Common myeloid progenitor, CD34-positive (primary cell): ENCODE data around the gene BICD1. TPM values are rescaled to one million over a fixed set of nuclear protein-coding genes. Genes with fewer than 3 reads are reported as not detected.

Source experiments
- CTCF ChIA-PET: fragments of 350-600 bp; sonication (Branson Sonifier 250); formaldehyde crosslinking; loops from one replicate; lab custom pipeline; 2021; ENCODE audit warnings: antibody characterized with exemption; lab: Charles Lee
- POLR2A ChIA-PET: fragments of 350-600 bp; sonication (Branson Sonifier 250); formaldehyde crosslinking; loops from one replicate; lab custom pipeline; 2021; ENCODE audit warnings: antibody characterized with exemption; lab: Charles Lee
- DNase-seq, 3 donors: peaks; one replicate each; pipeline versions ENCODE4 v3.0.0 to v3.0.0-alpha.2; 2013
- H3K27ac ChIP-seq, 2 experiments: 1 replicate in 1 of 2; 2 replicates in 1 of 2; pipeline ENCODE4 v1.7.0; 2013; ENCODE audit warnings: inconsistent platforms in 2 of 2, low read length in 2 of 2, mild to moderate bottlenecking in 2 of 2, low read depth in 1 of 2, moderate library complexity in 1 of 2; ENCODE audit not compliant: severe bottlenecking in 2 of 2, insufficient read depth in 1 of 2, poor library complexity in 1 of 2
- H3K27me3 ChIP-seq, 5 experiments: replicated peaks in 2 of 5; 1 replicate in 3 of 5; 2 replicates in 2 of 5; pipeline versions ENCODE4 v1.6.1 to v1.7.0; 2013; ENCODE audit warnings: low read length in 4 of 5, mild to moderate bottlenecking in 2 of 5, moderate library complexity in 2 of 5, inconsistent platforms in 1 of 5; ENCODE audit not compliant: insufficient read depth in 5 of 5, control insufficient read depth in 4 of 5
- H3K36me3 ChIP-seq, 4 experiments: 1 replicate in 2 of 4; 2 replicates in 2 of 4; pipeline versions ENCODE4 v1.6.1 to v1.7.0; 2013; ENCODE audit warnings: low read length in 3 of 4, control low read depth in 1 of 4, mild to moderate bottlenecking in 1 of 4; ENCODE audit not compliant: control insufficient read depth in 4 of 4, insufficient read depth in 4 of 4
- H3K4me1 ChIP-seq, 4 experiments: 1 replicate in 3 of 4; 2 replicates in 1 of 4; pipeline versions ENCODE4 v1.6.1 to v1.7.1; 2013; ENCODE audit warnings: low read length in 3 of 4, mild to moderate bottlenecking in 3 of 4, control low read depth in 1 of 4, inconsistent platforms in 1 of 4, moderate library complexity in 1 of 4; ENCODE audit not compliant: control insufficient read depth in 4 of 4, insufficient read depth in 4 of 4; ENCODE audit errors: control extremely low read depth in 1 of 4
- H3K4me3 ChIP-seq, 7 experiments: 1 replicate in 4 of 7; 2 replicates in 3 of 7; pipeline versions ENCODE4 v1.5.1 to v1.7.0; 2013; ENCODE audit warnings: mild to moderate bottlenecking in 7 of 7, low read length in 6 of 7, moderate library complexity in 6 of 7, inconsistent platforms in 2 of 7, low read depth in 2 of 7, control low read depth in 1 of 7; ENCODE audit not compliant: insufficient read depth in 4 of 7, control insufficient read depth in 1 of 7; ENCODE audit errors: extremely low read depth in 1 of 7
- H3K9me3 ChIP-seq, 5 experiments: 1 replicate in 4 of 5; 2 replicates in 1 of 5; pipeline versions ENCODE4 v1.6.1 to v1.7.1; 2013; ENCODE audit warnings: low read length in 4 of 5, mild to moderate bottlenecking in 2 of 5, inconsistent platforms in 1 of 5, low read depth in 1 of 5, moderate library complexity in 1 of 5; ENCODE audit not compliant: control insufficient read depth in 4 of 5, insufficient read depth in 2 of 5; ENCODE audit errors: control extremely low read depth in 1 of 5
- WGBS: methylation state at CpG from one replicate; pipeline ENCODE4 v1.1.5; 2013; ENCODE audit not compliant: insufficient coverage; 5-methylcytosine and 5-hydroxymethylcytosine counted together
- polyA plus RNA-seq: library from polyadenylated mRNA; unstranded; fragments of 120-200 nt; gene quantifications from one replicate; pipeline ENCODE4 v1.2.1, GENCODE V29; 2013

The BICD1 gene
- polyA plus RNA-seq = 22.4 TPM

DNA sequence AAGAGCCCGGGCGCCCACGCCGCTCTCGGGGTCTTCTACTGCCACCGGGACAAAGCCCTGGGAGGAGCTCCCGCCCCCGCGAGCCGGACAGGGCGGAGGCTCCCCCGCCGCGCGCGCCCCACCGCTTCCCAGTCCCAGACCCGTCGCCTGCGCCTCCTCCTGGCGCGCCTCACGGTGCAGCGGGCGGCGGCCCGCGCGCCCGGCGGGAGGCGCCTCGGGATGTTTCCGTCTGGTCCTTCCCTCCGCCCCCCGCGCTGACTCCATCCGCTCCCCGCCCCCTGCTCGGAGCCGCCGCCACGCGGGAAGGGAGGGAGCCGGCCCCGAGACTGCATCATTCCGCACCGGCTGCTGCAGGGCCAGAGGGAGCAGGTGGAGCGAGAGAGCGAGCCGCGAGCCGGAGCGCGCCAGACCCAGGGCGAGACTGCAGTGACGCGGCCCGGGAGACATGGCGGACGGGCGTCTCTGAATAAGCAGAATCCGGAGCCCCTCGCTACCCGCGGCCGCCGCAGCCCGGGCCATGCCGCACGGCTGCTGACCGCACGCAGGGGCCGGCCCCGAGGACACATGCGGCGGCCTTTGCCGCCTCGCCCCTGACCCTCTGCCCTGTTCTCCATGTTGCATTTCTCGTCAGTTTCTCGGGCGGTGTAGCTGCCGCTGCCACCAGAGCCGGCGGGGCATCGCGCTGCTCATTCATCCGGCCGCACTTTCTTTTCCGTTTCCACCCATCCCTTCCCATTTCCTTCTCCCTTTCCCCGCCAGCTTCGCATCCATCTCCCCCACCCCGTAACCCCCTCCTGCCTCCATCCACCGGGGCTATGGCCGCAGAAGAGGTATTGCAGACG, at the start of gene BICD1:
Gene BICD1 (plus strand): TSS at position 331 of the 842 bp plus-strand sequence. CDS start 485 bp downstream, at position 816.
- Histone ChIP-seq H3K9me3 (no peaks in the 10 kb centered on the region), H3K4me1 (peaks cover 5 to 33% (median 25%) of the 10 kb centered on the region in 4 experiments), H3K27me3 (no peaks in the 10 kb centered on the region), H3K27ac (peak within 1 kb of the TSS; percentile 50 to 74), H3K36me3 (no peaks in the 10 kb centered on the region), H3K4me3 (peak within 1 kb of the TSS; percentile 76 to 95 (median 92))
- CTCF ChIA-PET = interaction anchor here (0.9 to 2.0 kb wide), 10 partner anchors 10 to 565 kb away, joined by 3 to 8 read pairs (median 4); no protein-coding TSS in a partner anchor
- POLR2A ChIA-PET = interaction anchor here (0.7 to 1.2 kb wide), 5 partner anchors 15 to 451 kb away, joined by 3 to 4 read pairs (median 3); no protein-coding TSS in a partner anchor
- peak; percentile 85 to 92 (median 89) for DNase-seq
- WGBS = under 1% methylated on average over 83 of the region's 96 CpGs

DNA sequence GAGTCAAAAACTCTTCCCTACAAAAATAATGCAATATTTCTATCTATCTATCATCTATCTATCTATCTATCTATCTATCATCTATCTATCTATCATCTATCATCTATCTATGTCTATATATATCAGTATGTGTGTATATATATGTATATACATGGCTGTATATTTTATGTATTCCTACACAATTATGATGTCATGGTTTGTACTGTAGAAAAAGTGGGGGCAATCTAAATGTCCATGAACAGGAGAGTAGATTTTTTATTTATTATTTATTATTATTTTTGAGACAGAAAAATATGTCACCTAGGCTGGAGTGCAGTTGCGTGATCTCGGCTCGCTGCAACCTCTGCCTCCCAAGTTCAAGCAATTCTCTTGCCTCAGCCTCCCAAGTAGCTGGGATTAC, 45.6 kb upstream of the BICD1 start:
- ChIA-PET CTCF (interaction anchor here (0.6 to 6.6 kb wide), 13 partner anchors 9 to 483 kb away, joined by 3 to 60 read pairs (median 4); no protein-coding TSS in a partner anchor), POLR2A (interaction anchor here (0.6 kb wide), 1 partner anchor 242 kb away, joined by 3 read pairs; no protein-coding TSS in a partner anchor)
- no peaks in the 10 kb centered on the region for H3K27me3 ChIP-seq
- peaks cover 2 to 11% (median 3%) of the 10 kb centered on the region in 4 experiments for H3K4me1 ChIP-seq
- no peak overlapping the region for H3K27ac ChIP-seq
- H3K36me3 ChIP-seq = no peaks in the 10 kb centered on the region
- no peak overlapping the region for H3K4me3 ChIP-seq
- no peaks in the 10 kb centered on the region for H3K9me3 ChIP-seq
- DNase-seq = no peak
- no CpG with 5 or more reads among the region's 3 CpGs for WGBS

DNA sequence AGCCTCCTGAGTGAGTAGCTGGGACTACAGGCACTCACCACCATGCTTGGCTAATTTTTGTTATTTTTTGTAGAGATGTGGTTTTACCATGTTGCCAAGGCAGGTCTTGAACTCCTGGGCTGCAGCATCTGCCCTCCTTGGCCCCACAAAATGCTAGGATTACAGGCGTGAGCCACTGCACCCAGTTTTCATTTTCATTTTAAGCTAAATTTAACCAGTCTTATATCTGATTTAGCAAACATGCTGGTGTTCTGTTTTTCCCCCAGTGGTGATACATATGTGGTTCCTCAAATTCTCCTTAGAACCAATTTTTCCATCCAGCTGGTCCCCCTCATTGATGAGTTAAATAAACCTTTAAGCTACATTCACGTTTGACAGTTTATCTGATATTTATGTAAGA, 43.8 kb upstream of the BICD1 start:
- H3K9me3 ChIP-seq = no peaks in the 10 kb centered on the region
- no peaks in the 10 kb centered on the region for H3K36me3 ChIP-seq
- ChIA-PET POLR2A (interaction anchor here (0.6 kb wide), 1 partner anchor 43 kb away, joined by 3 read pairs; no protein-coding TSS in a partner anchor), CTCF (interaction anchor here (1.0 to 6.6 kb wide), 4 partner anchors 13 to 246 kb away, joined by 3 to 60 read pairs (median 4); no protein-coding TSS in a partner anchor)
- DNase-seq = peak in 2 of 3 donors; percentile 60 to 62
- no peaks in the 10 kb centered on the region for H3K27me3 ChIP-seq
- peaks cover 2 to 11% (median 3%) of the 10 kb centered on the region in 4 experiments for H3K4me1 ChIP-seq
- H3K27ac ChIP-seq = no peak overlapping the region
- WGBS = 13% methylated on average over 1 of the region's 2 CpGs
- H3K4me3 ChIP-seq = no peak overlapping the region

DNA sequence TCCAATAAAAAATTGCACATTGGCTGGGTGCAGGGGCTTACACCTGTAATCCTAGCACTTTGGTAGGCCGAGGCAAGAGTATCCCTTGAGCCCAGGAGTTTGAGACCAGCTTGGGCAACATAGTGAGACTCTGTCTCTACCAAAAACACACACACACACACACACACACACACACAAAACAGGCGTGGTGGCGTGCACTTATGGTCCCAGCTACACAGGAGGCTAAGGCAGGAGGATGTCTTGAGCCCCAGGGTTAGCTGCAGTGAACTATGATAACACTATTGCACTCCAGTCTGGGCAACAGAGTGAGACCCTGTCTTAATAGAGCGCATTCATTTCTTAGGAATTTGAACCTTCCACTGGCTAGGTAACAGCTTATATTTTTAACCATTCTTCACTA, 42.9 kb upstream of the BICD1 start:
- Histone ChIP-seq H3K36me3 (no peaks in the 10 kb centered on the region), H3K4me1 (peaks cover under 1 to 10% (median 2%) of the 10 kb centered on the region in 4 experiments), H3K27ac (no peak overlapping the region), H3K4me3 (no peak overlapping the region), H3K9me3 (no peaks in the 10 kb centered on the region), H3K27me3 (no peaks in the 10 kb centered on the region)
- ChIA-PET POLR2A (no interaction called here), CTCF (interaction anchor here (0.8 to 6.6 kb wide), 5 partner anchors 20 to 245 kb away, joined by 3 to 60 read pairs (median 4); no protein-coding TSS in a partner anchor)
- 100% methylated on average over 3 of the region's 4 CpGs for WGBS
- no peak for DNase-seq

DNA sequence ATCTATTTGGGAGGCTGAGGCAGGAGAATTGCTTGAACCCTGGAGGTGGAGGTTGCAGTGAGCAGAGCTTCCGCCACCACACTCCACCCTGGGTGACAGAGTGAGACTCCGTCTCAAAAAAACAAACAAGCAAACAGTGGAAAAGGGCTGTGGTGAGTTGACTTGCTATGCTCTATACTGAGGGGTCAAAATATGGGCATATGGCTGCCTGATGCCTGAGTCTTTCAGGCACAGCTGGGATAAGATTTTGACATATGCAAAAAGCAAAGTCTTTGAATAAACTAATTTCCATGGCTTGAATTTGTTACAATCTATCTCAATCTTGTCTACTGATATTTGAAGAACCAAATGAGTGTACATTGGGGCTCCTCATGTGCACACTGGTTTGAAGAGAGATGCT, 40.4 kb upstream of the BICD1 start:
- H3K27ac ChIP-seq = no peak overlapping the region
- no peak overlapping the region for H3K4me3 ChIP-seq
- no peaks in the 10 kb centered on the region for H3K27me3 ChIP-seq
- DNase-seq = no peak
- peaks cover 0 to 7% (median 2%) of the 10 kb centered on the region in 4 experiments for H3K4me1 ChIP-seq
- CTCF ChIA-PET = no interaction called here
- POLR2A ChIA-PET = no interaction called here
- 90% methylated on average over 2 of the region's 2 CpGs for WGBS
- no peaks in the 10 kb centered on the region for H3K9me3 ChIP-seq
- no peaks in the 10 kb centered on the region for H3K36me3 ChIP-seq

DNA sequence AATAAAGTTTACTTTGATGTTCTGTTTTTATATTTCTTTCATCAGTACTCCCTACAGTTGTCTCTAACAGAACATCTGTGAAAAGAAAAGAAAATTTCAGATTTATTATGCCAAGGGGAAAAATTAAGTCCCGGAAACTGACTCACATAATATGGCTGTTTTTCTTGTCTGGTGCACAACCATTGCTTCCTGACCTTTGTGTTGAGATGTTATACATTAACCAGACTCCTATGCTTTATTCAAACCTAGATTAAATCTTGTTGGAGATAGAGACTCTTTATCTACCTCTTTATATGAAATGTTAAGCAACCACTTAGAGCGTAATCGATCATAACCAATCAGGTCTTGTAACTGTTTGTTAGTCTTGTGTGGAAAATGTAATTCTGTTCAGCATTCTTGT, 37.6 kb upstream of the BICD1 start:
- no peak for DNase-seq
- no peaks in the 10 kb centered on the region for H3K36me3 ChIP-seq
- no peaks in the 10 kb centered on the region for H3K4me1 ChIP-seq
- POLR2A ChIA-PET = no interaction called here
- CTCF ChIA-PET = interaction anchor here (0.6 to 1.3 kb wide), 5 partner anchors 8 to 387 kb away, joined by 3 to 4 read pairs (median 3); no protein-coding TSS in a partner anchor
- no peak overlapping the region for H3K27ac ChIP-seq
- H3K9me3 ChIP-seq = no peaks in the 10 kb centered on the region
- H3K4me3 ChIP-seq = no peak overlapping the region
- H3K27me3 ChIP-seq = no peaks in the 10 kb centered on the region
- no CpG with 5 or more reads among the region's 3 CpGs for WGBS
